ENCODE measurements around the gene LLGL1. TPM values are rescaled to one million over a fixed set of nuclear protein-coding genes. Genes with fewer than 3 reads are reported as not detected.

LLGL1 gene
- total and polyA plus RNA-seq, 10 of the 15 experiments (the other 5 are each of a cell fraction or from before 2014, with no cell fraction given) = 0.02 to 9.2 (median 2.5) TPM

DNA sequence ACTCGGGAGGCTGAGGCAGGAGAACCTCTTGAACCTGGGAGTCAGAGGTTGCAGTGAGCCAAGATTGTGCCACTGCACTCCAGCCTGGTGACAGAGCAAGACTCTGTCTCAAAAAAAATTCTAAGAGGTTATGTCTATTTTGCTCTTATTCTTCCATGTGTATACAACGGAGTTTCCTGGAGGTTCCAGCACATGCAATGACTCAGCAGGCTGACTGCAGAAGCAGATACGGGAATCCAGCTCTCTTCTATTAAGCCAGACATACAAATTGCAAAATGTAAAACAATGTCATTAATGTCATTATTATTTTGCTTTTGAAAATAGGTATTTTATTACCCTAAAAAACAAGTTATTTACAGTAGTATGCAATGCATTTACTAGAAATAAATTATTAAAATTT, 53.4 kb downstream of the LLGL1 start:
- 95% methylated on average over 3 of the region's 3 CpGs for WGBS (ENCODE audit: insufficient coverage, insufficient replicate concordance, low lambda C conversion rate, missing lambda C conversion rate)
- no peaks in the 10 kb centered on the region for H3K79me2 ChIP-seq (ENCODE audit: control insufficient read depth, insufficient read depth, low read length)
- H3K9me3 ChIP-seq (replicated peaks; ENCODE audit: control insufficient read depth, insufficient read depth, low read length) = no peaks in the 10 kb centered on the region
- H3K27ac ChIP-seq (ENCODE audit: control insufficient read depth, insufficient read depth) = no peak overlapping the region
- in situ Hi-C loops (cut with MboI) = no loop called here
- ChIA-PET SMC1A (ENCODE audit: uncharacterized antibody, unreplicated experiment) (interaction anchor here (0.9 kb wide), 1 partner anchor 15 kb away, joined by 4 read pairs; no protein-coding TSS in a partner anchor), CTCF (no interaction called here), POLR2A (no interaction called here), RAD21 (ENCODE audit: unreplicated experiment) (no interaction called here)
- no peak overlapping the region for H3K9ac ChIP-seq (ENCODE audit: control insufficient read depth, insufficient read depth, low read length)
- BruUV-seq (replicated peaks) = no TSS peak
- H3K4me2 ChIP-seq (ENCODE audit: control insufficient read depth, insufficient read depth) = no peak overlapping the region
- no peaks in the 10 kb centered on the region for H3K4me1 ChIP-seq (ENCODE audit: control insufficient read depth, insufficient read depth, low read length)
- peaks cover 43 to 46% of the 10 kb centered on the region in 2 experiments for H3K36me3 ChIP-seq (ENCODE audit: control insufficient read depth in 2 of 2, insufficient read depth in 2 of 2, low read length in 1 of 2)
- TF ChIP-seq EED (IDR thresholded peaks at IDR 0.05; ENCODE audit: low read depth) = no peak
- TF ChIP-seq, protein P1, sequence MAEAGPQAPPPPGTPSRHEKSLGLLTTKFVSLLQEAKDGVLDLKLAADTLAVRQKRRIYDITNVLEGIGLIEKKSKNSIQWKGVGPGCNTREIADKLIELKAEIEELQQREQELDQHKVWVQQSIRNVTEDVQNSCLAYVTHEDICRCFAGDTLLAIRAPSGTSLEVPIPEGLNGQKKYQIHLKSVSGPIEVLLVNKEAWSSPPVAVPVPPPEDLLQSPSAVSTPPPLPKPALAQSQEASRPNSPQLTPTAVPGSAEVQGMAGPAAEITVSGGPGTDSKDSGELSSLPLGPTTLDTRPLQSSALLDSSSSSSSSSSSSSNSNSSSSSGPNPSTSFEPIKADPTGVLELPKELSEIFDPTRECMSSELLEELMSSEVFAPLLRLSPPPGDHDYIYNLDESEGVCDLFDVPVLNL (IDR thresholded peaks at IDR 0.05; ENCODE audit: low read depth, low read length) = no peak
- TF ChIP-seq KLF5 (IDR thresholded peaks at IDR 0.05; ENCODE audit: partially characterized antibody) = no peak
- DNase-seq (ENCODE audit: low read depth, low spot score) = no peak
- no peaks in the 10 kb centered on the region for H3K27me3 ChIP-seq (replicated peaks in 1 of 2; ENCODE audit: control insufficient read depth in 2 of 2, insufficient read depth in 2 of 2, low read length in 1 of 2)
- ATAC-seq = no peak
- H4K20me1 ChIP-seq (ENCODE audit: control insufficient read depth, insufficient read depth) = no peaks in the 10 kb centered on the region; the same call in 1 of the 2 replicates
- no peak overlapping the region for H3K4me3 ChIP-seq
- H2AFZ ChIP-seq (ENCODE audit: control insufficient read depth, low read depth, low read length) = no peak overlapping the region
- intact Hi-C loops (cut with micrococcal nuclease; ENCODE audit: unreplicated experiment) = no loop called here
- FAIRE-seq = no peak

- ChIA-PET RAD21 (ENCODE audit: unreplicated experiment) (no interaction called here), SMC1A (ENCODE audit: uncharacterized antibody, unreplicated experiment) (no interaction called here), POLR2A (no interaction called here), CTCF (interaction anchor here (0.6 to 1.3 kb wide), 2 partner anchors 63 to 853 kb away, joined by 3 read pairs; no protein-coding TSS in a partner anchor)
- Histone ChIP-seq H2AFZ (ENCODE audit: control insufficient read depth, low read depth, low read length) (no peak overlapping the region), H4K20me1 (ENCODE audit: control insufficient read depth, insufficient read depth) (no peaks in the 10 kb centered on the region; the same call in 1 of the 2 replicates), H3K36me3 (ENCODE audit: control insufficient read depth in 2 of 2, insufficient read depth in 2 of 2, low read length in 1 of 2) (peaks cover 42 to 43% of the 10 kb centered on the region in 2 experiments), H3K9me3 (replicated peaks; ENCODE audit: control insufficient read depth, insufficient read depth, low read length) (no peaks in the 10 kb centered on the region), H3K4me3 (no peak overlapping the region), H3K79me2 (ENCODE audit: control insufficient read depth, insufficient read depth, low read length) (no peaks in the 10 kb centered on the region), H3K4me1 (ENCODE audit: control insufficient read depth, insufficient read depth, low read length) (no peaks in the 10 kb centered on the region), H3K27me3 (replicated peaks in 1 of 2; ENCODE audit: control insufficient read depth in 2 of 2, insufficient read depth in 2 of 2, low read length in 1 of 2) (no peaks in the 10 kb centered on the region), H3K27ac (ENCODE audit: control insufficient read depth, insufficient read depth) (no peak overlapping the region), H3K4me2 (ENCODE audit: control insufficient read depth, insufficient read depth) (no peak overlapping the region), H3K9ac (ENCODE audit: control insufficient read depth, insufficient read depth, low read length) (no peak overlapping the region)
- ATAC-seq = no peak
- no peak for DNase-seq (ENCODE audit: low read depth, low spot score)
- in situ Hi-C loops (cut with MboI) = no loop called here
- no peak for FAIRE-seq
- intact Hi-C loops (cut with micrococcal nuclease; ENCODE audit: unreplicated experiment) = no loop called here
- WGBS (ENCODE audit: insufficient coverage, insufficient replicate concordance, low lambda C conversion rate, missing lambda C conversion rate) = 98% methylated on average over 4 of the region's 4 CpGs
- BruUV-seq (replicated peaks) = no TSS peak
- TF ChIP-seq, protein P2, sequence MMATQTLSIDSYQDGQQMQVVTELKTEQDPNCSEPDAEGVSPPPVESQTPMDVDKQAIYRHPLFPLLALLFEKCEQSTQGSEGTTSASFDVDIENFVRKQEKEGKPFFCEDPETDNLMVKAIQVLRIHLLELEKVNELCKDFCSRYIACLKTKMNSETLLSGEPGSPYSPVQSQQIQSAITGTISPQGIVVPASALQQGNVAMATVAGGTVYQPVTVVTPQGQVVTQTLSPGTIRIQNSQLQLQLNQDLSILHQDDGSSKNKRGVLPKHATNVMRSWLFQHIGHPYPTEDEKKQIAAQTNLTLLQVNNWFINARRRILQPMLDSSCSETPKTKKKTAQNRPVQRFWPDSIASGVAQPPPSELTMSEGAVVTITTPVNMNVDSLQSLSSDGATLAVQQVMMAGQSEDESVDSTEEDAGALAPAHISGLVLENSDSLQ (IDR thresholded peaks at IDR 0.05) = no peak
- TF ChIP-seq NFIC (IDR thresholded peaks at IDR 0.05; ENCODE audit: low read depth, low read length) = no peak
- no peak for TF ChIP-seq NRF1 (conservative IDR thresholded peaks at IDR 0.05; ENCODE audit: low read depth, low read length)
- TF ChIP-seq POLR2AphosphoS2 (IDR thresholded peaks at IDR 0.05; ENCODE audit: low read depth, low read length) = no peak
- TF ChIP-seq NR2C1 (IDR thresholded peaks at IDR 0.05) = no peak
- no peak for TF ChIP-seq POLR2A (IDR thresholded peaks at IDR 0.05; ENCODE audit: low read depth, low read length)
- no peak for TF ChIP-seq BCL3 (IDR thresholded peaks at IDR 0.05; ENCODE audit: borderline replicate concordance, insufficient read depth, low read depth, low read length, poor library complexity, severe bottlenecking)
- TF ChIP-seq, protein P3, sequence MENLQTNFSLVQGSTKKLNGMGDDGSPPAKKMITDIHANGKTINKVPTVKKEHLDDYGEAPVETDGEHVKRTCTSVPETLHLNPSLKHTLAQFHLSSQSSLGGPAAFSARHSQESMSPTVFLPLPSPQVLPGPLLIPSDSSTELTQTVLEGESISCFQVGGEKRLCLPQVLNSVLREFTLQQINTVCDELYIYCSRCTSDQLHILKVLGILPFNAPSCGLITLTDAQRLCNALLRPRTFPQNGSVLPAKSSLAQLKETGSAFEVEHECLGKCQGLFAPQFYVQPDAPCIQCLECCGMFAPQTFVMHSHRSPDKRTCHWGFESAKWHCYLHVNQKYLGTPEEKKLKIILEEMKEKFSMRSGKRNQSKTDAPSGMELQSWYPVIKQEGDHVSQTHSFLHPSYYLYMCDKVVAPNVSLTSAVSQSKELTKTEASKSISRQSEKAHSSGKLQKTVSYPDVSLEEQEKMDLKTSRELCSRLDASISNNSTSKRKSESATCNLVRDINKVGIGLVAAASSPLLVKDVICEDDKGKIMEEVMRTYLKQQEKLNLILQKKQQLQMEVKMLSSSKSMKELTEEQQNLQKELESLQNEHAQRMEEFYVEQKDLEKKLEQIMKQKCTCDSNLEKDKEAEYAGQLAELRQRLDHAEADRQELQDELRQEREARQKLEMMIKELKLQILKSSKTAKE (IDR thresholded peaks at IDR 0.05; ENCODE audit: low read depth, poor library complexity, severe bottlenecking) = no peak
- no peak for TF ChIP-seq PAX8 (IDR thresholded peaks at IDR 0.05)
These were observed 54.8 kb downstream of the LLGL1 start for GRCh38 chr17:18280249-18280648.

Data from GM12878 (cell line).